H1 (cell line): ENCODE results near the gene SLC9A3. TPM values are rescaled to one million over a fixed set of nuclear protein-coding genes. Genes with fewer than 3 reads are reported as not detected.

Experiments used
- CTCF ChIA-PET: fragments of 300-600 bp; sonication (Branson Sonifier 250); formaldehyde crosslinking; loops from one replicate; lab custom pipeline; 2021; ENCODE audit not compliant: partially characterized antibody; lab: Charles Lee
- POLR2A ChIA-PET: fragments of 300-600 bp; sonication (Branson Sonifier 250); formaldehyde crosslinking; loops from one replicate; lab custom pipeline; 2021; ENCODE audit warnings: inconsistent platforms; ENCODE audit not compliant: partially characterized antibody; lab: Charles Lee
- DNase-seq, 2 experiments: peaks; one replicate each; pipeline versions ENCODE4 v3.0.0 to v3.0.0-alpha.2; 2010 to 2022; ENCODE audit warnings: low spot score in 2 of 2, low read depth in 1 of 2, mixed read lengths in 1 of 2
- FAIRE-seq: peaks from 2 replicates; lab custom pipeline; 2011; peaks lifted over from hg19 to GRCh38; lab: Jason Lieb, UNC
- H2AFZ ChIP-seq: 2 replicates; pipeline ENCODE4 v1.8.1; 2012; ENCODE audit warnings: low read length, inconsistent platforms
- H2AK5ac ChIP-seq: 2 replicates; pipeline ENCODE4 v1.6.1; 2013; ENCODE audit warnings: low read depth, low read length
- H2BK120ac ChIP-seq: replicated peaks from 2 replicates; pipeline ENCODE3; 2013; ENCODE audit warnings: low read depth, low read length, inconsistent platforms
- H2BK12ac ChIP-seq: 2 replicates; pipeline ENCODE4 v1.6.1; 2013; ENCODE audit warnings: low read depth, low read length
- H2BK15ac ChIP-seq: 2 replicates; pipeline ENCODE4 v1.6.1; 2013; ENCODE audit warnings: low read length
- H2BK20ac ChIP-seq: 2 replicates; pipeline ENCODE4 v1.6.1; 2013; ENCODE audit warnings: low read length
- H2BK5ac ChIP-seq: 2 replicates; pipeline ENCODE4 v1.6.1; 2013; ENCODE audit warnings: low read depth, low read length
- H3K14ac ChIP-seq: 2 replicates; pipeline ENCODE4 v1.6.1; 2013; ENCODE audit warnings: inconsistent platforms; ENCODE audit not compliant: insufficient read length
- H3K18ac ChIP-seq: 2 replicates; pipeline ENCODE4 v1.6.1; 2013; ENCODE audit warnings: low read length; ENCODE audit errors: extremely low read depth
- H3K23ac ChIP-seq: 2 replicates; pipeline ENCODE4 v1.6.1; 2013; ENCODE audit warnings: inconsistent platforms; ENCODE audit not compliant: insufficient read length
- H3K23me2 ChIP-seq: 2 replicates; pipeline ENCODE4 v1.6.1; 2013; ENCODE audit warnings: low read depth, low read length
- H3K27ac ChIP-seq: 2 replicates; pipeline ENCODE4 v1.6.1; 2011; ENCODE audit warnings: low read depth, low read length, inconsistent platforms
- H3K27me3 ChIP-seq, 4 experiments: replicated peaks in 1 of 4; 1 replicate in 1 of 4; 2 replicates in 3 of 4; pipeline versions ENCODE4 v1.6.1 to v1.8.1; 2011 to 2013; ENCODE audit warnings: low read length in 3 of 4, mild to moderate bottlenecking in 3 of 4, inconsistent platforms in 2 of 4, mixed read lengths in 2 of 4, moderate library complexity in 1 of 4; ENCODE audit not compliant: control insufficient read depth in 3 of 4, insufficient read depth in 3 of 4; ENCODE audit errors: extremely low read depth in 1 of 4
- H3K36me3 ChIP-seq, 4 experiments: 2 replicates each; pipeline versions ENCODE4 v1.6.1 to v1.8.1; 2011 to 2013; ENCODE audit warnings: mild to moderate bottlenecking in 4 of 4, low read length in 3 of 4, moderate library complexity in 2 of 4, control low read depth in 1 of 4, inconsistent platforms in 1 of 4; ENCODE audit not compliant: insufficient read depth in 4 of 4, control insufficient read depth in 2 of 4
- H3K4ac ChIP-seq: replicated peaks from 2 replicates; pipeline ENCODE3; 2013; ENCODE audit warnings: low read length, low read depth, mixed read lengths, inconsistent platforms; ENCODE audit not compliant: insufficient read length
- H3K4me1 ChIP-seq, 4 experiments: replicated peaks in 1 of 4; 1 replicate in 1 of 4; 2 replicates in 3 of 4; pipeline versions ENCODE4 v1.6.1 to v1.8.1; 2011 to 2013; ENCODE audit warnings: low read length in 3 of 4, inconsistent platforms in 2 of 4, mixed read lengths in 1 of 4; ENCODE audit not compliant: insufficient read depth in 4 of 4, control insufficient read depth in 3 of 4
- H3K4me2 ChIP-seq, 2 experiments: 2 replicates each; pipeline versions ENCODE4 v1.6.1 to v1.8.1; 2011 to 2013; ENCODE audit warnings: low read depth in 2 of 2, low read length in 2 of 2, control low read depth in 1 of 2, inconsistent platforms in 1 of 2, mild to moderate bottlenecking in 1 of 2; ENCODE audit not compliant: insufficient read depth in 1 of 2
- H3K4me3 ChIP-seq, 4 experiments: fragments of 200-600, 300-600 bp in 1 of 4; sonication (generic), shearing (Covaris generic), sonication (Bioruptor Twin) in 1 of 4; 2 replicates each; pipeline versions ENCODE4 v1.5.1 to v1.8.1; 2011 to 2016; ENCODE audit warnings: low read length in 4 of 4, low read depth in 3 of 4, control low read depth in 2 of 4, inconsistent platforms in 2 of 4, mild to moderate bottlenecking in 2 of 4, mixed read lengths in 1 of 4, moderate library complexity in 1 of 4; ENCODE audit not compliant: insufficient read depth in 2 of 4; ENCODE audit errors: extremely low read depth in 1 of 4
- H3K56ac ChIP-seq: replicated peaks from 2 replicates; pipeline ENCODE3; 2013; ENCODE audit warnings: low read depth, mild to moderate bottlenecking, mixed read lengths, low read length, inconsistent platforms; ENCODE audit not compliant: insufficient read length
- H3K79me1 ChIP-seq: 2 replicates; pipeline ENCODE4 v1.6.1; 2013; ENCODE audit warnings: low read depth, low read length, control low read depth
- H3K79me2 ChIP-seq, 2 experiments: 2 replicates each; pipeline versions ENCODE4 v1.6.1 to v1.8.1; 2012 to 2013; ENCODE audit warnings: low read length in 2 of 2, mild to moderate bottlenecking in 2 of 2, inconsistent platforms in 1 of 2; ENCODE audit not compliant: insufficient read depth in 2 of 2, control insufficient read depth in 1 of 2
- H3K9ac ChIP-seq, 4 experiments: replicated peaks in 1 of 4; 1 replicate in 1 of 4; 2 replicates in 3 of 4; pipeline versions ENCODE4 v1.6.1 to v1.8.1; 2011 to 2013; ENCODE audit warnings: low read depth in 3 of 4, low read length in 3 of 4, control low read depth in 2 of 4, mild to moderate bottlenecking in 2 of 4, moderate library complexity in 2 of 4, inconsistent platforms in 1 of 4; ENCODE audit errors: extremely low read depth in 1 of 4
- H3K9me3 ChIP-seq, 2 experiments: 2 replicates each; pipeline versions ENCODE4 v1.6.1 to v1.8.1; 2012 to 2013; ENCODE audit warnings: mild to moderate bottlenecking in 2 of 2, moderate library complexity in 2 of 2, control low read depth in 1 of 2, inconsistent platforms in 1 of 2, low read depth in 1 of 2, low read length in 1 of 2, mixed read lengths in 1 of 2; ENCODE audit not compliant: insufficient read depth in 2 of 2
- H4K20me1 ChIP-seq, 2 experiments: replicated peaks in 1 of 2; 2 replicates each; pipeline versions ENCODE3 to v1.8.1; 2011 to 2013; ENCODE audit warnings: inconsistent platforms in 2 of 2, low read length in 2 of 2, mild to moderate bottlenecking in 1 of 2; ENCODE audit not compliant: insufficient read depth in 2 of 2, control insufficient read depth in 1 of 2
- H4K5ac ChIP-seq: 2 replicates; pipeline ENCODE4 v1.6.1; 2013; ENCODE audit warnings: low read length, low read depth, mixed read lengths, inconsistent platforms; ENCODE audit not compliant: insufficient read length
- H4K8ac ChIP-seq: 2 replicates; pipeline ENCODE4 v1.8.0; 2013; ENCODE audit warnings: mild to moderate bottlenecking, moderate library complexity, low read length, inconsistent platforms; ENCODE audit not compliant: insufficient read depth; ENCODE audit errors: extremely low read depth
- H4K91ac ChIP-seq: replicated peaks from 2 replicates; pipeline ENCODE3; 2013; ENCODE audit warnings: low read length, mixed read lengths, inconsistent platforms; ENCODE audit not compliant: insufficient read length
- CHD1 ChIP-seq: IDR thresholded peaks from 2 replicates; pipeline ENCODE4 v1.6.1; 2012; ENCODE audit warnings: low read depth, low read length, improper control_type of control experiment
- RAD21 ChIP-seq, 2 experiments: IDR thresholded peaks in 1 of 2; conservative IDR thresholded peaks in 1 of 2; 2 replicates each; pipeline ENCODE4 v1.6.1; 2011; ENCODE audit warnings: low read depth in 2 of 2, low read length in 2 of 2, improper control_type of control experiment in 1 of 2, inconsistent platforms in 1 of 2, mild to moderate bottlenecking in 1 of 2, moderate library complexity in 1 of 2
- TCF12 ChIP-seq: IDR thresholded peaks from 2 replicates; pipeline ENCODE4 v1.6.1; 2011; ENCODE audit warnings: low read depth, mild to moderate bottlenecking, low read length
- WGBS, 2 experiments: shearing (Covaris generic) in 1 of 2; methylation state at CpG; one replicate each; pipeline versions ENCODE4 v1.1.6 to v1.1.7; 2013 to 2015; ENCODE audit warnings: low lambda C conversion rate in 2 of 2, mixed read lengths in 2 of 2, inconsistent platforms in 1 of 2, low coverage in 1 of 2, missing lambda C conversion rate in 1 of 2; ENCODE audit not compliant: insufficient replicate concordance in 2 of 2, insufficient coverage in 1 of 2, insufficient read length in 1 of 2; ENCODE audit errors: extremely low coverage in 1 of 2, missing lambda C conversion rate in 1 of 2; 5-methylcytosine and 5-hydroxymethylcytosine counted together
- polyA plus RNA-seq, 7 experiments: library from polyadenylated mRNA; depleted of rRNA in 3 of 7; stranded (reverse) in 5 of 7; unstranded in 2 of 7; fragments of >200 nt in 5 of 7; fragments of 200-250 nt in 2 of 7; gene quantifications; 1 replicate in 5 of 7; 2 replicates in 1 of 7; 4 replicates in 1 of 7; pipeline versions ENCODE4 v1.2.1 to v1.2.3, GENCODE V29; 2011 to 2013; ENCODE audit warnings: missing spikeins in 2 of 7, mixed read lengths in 2 of 7
- total RNA-seq: library from RNA; stranded (reverse); fragmentation: NEBNext Ultra II Directional; extraction: Animal tissue kit (Norgen Biotek cat#: 25700); gene quantifications from 2 replicates; pipeline ENCODE4 v1.2.1, GENCODE V29; 2021

The SLC9A3 gene
- total and polyA plus RNA-seq, 2 of the 8 experiments (the other 6 are each of a cell fraction or from before 2014, with no cell fraction given) = 0.95 to 1.0 TPM

DNA sequence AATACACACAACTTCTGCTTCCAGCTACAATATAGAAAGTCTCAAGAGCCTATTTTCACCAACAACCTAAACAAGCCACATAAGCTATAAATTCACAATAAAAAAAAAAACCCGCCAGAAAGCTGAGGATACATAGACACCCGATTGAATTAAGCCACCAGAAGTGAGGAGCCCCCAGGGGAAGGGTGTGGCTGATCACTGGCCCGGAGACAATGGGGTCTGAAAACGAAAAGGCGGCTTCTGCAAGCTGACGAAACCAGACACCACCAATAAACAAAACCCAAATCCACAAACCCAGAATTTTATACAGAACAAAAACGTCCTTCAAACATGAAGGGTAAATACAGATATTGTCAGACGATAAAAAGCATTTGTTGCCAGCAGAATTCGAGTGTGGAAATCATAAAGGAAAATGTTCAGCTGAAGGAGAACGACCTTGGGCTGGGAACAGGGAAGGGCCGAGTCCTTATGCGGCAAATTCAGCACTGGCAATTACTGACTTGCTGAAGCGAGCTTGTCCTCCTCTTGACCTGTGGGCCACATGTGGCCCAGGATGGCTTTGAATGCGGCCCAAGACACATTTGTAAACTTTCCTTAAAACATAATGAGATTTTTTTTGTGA lies 48.3 kb upstream of the SLC9A3 start:
- Histone ChIP-seq H3K9ac (no peak overlapping the region), H2BK5ac (no peak overlapping the region), H2BK120ac (no peak overlapping the region), H3K4ac (no peak overlapping the region), H4K91ac (no peak overlapping the region), H2AK5ac (no peak overlapping the region), H3K23ac (no peak overlapping the region), H2BK12ac (no peak overlapping the region), H3K27me3 (peaks cover 0 to 3% (median 0%) of the 10 kb centered on the region in 4 experiments; a peak in 1 of 7 replicates), H3K9me3 (peaks cover 4% of the 10 kb centered on the region in 2 experiments; a peak in 3 of 4 replicates), H3K56ac (no peak overlapping the region), H4K8ac (no peak overlapping the region), H3K23me2 (no peaks in the 10 kb centered on the region), H3K14ac (no peak overlapping the region), H2BK15ac (no peak overlapping the region), H2AFZ (no peak overlapping the region), H3K36me3 (no peaks in the 10 kb centered on the region), H4K5ac (no peak overlapping the region), H3K4me2 (no peak overlapping the region), H3K18ac (no peak overlapping the region), H3K4me3 (no peak overlapping the region), H3K79me2 (no peaks in the 10 kb centered on the region), H4K20me1 (no peaks in the 10 kb centered on the region), H3K4me1 (no peaks in the 10 kb centered on the region), H3K79me1 (no peaks in the 10 kb centered on the region), H3K27ac (no peak overlapping the region), H2BK20ac (no peak overlapping the region)
- ChIA-PET CTCF (interaction anchor here (0.8 to 2.0 kb wide), 3 partner anchors 14 to 222 kb away, joined by 3 to 4 read pairs (median 3); no protein-coding TSS in a partner anchor), POLR2A (no interaction called here)
- no peak for FAIRE-seq
- 80% methylated on average over 14 of the region's 14 CpGs; no CpG with 5 or more reads in 1 of the 2 experiments for WGBS, 2 experiments
- no peak for TF ChIP-seq RAD21 (IDR thresholded peaks at IDR 0.05 in 1 of 2, conservative IDR thresholded peaks at IDR 0.05 in 1 of 2; ENCODE audit: low read depth in 2 of 2, low read length in 2 of 2)
- TF ChIP-seq CHD1 = no peak
- no peak for TF ChIP-seq TCF12
- DNase-seq = no peak
